HEK293T (cell line): ENCODE data around the gene MINDY1.

Experiments
- ARNT ChIP-seq: fragments of 450-650 bp; IDR thresholded peaks from 2 replicates; pipeline ENCODE4 v1.6.1; 2017; ENCODE audit warnings: mild to moderate bottlenecking
- BHLHE40 ChIP-seq: fragments of 450-650 bp; IDR thresholded peaks from 2 replicates; pipeline ENCODE4 v1.6.1; 2016; ENCODE audit warnings: mild to moderate bottlenecking, moderate library complexity, borderline replicate concordance
- CTBP1 ChIP-seq: fragments of 450-650 bp; IDR thresholded peaks from 2 replicates; pipeline ENCODE4 v1.6.1; 2016; ENCODE audit warnings: borderline replicate concordance
- ELF4 ChIP-seq: fragments of 450-650 bp; IDR thresholded peaks from 2 replicates; pipeline ENCODE4 v1.6.1; 2017; ENCODE audit warnings: antibody characterized with exemption
- FOXK2 ChIP-seq: fragments of 450-650 bp; IDR thresholded peaks from 2 replicates; pipeline ENCODE4 v1.6.1; 2016; ENCODE audit warnings: mild to moderate bottlenecking
- FOXM1 ChIP-seq: fragments of 450-650 bp; IDR thresholded peaks from 2 replicates; pipeline ENCODE4 v1.6.1; 2017; ENCODE audit warnings: mild to moderate bottlenecking, borderline replicate concordance
- HDGF ChIP-seq: fragments of 450-650 bp; IDR thresholded peaks from 2 replicates; pipeline ENCODE4 v1.6.1; 2017; ENCODE audit warnings: antibody characterized with exemption, borderline replicate concordance
- LEF1 ChIP-seq: fragments of 450-650 bp; IDR thresholded peaks from 2 replicates; pipeline ENCODE4 v1.6.1; 2017; ENCODE audit warnings: mild to moderate bottlenecking, borderline replicate concordance
- PKNOX1 ChIP-seq: fragments of 450-650 bp; IDR thresholded peaks from 2 replicates; pipeline ENCODE4 v1.6.1; 2016
- SP1 ChIP-seq: fragments of 450-650 bp; IDR thresholded peaks from 2 replicates; pipeline ENCODE4 v1.6.1; 2017
- SUZ12 ChIP-seq: fragments of 450-650 bp; IDR thresholded peaks from 2 replicates; pipeline ENCODE4 v1.6.1; 2016; ENCODE audit warnings: mild to moderate bottlenecking
- ZNF384 ChIP-seq: fragments of 450-650 bp; IDR thresholded peaks from 2 replicates; pipeline ENCODE4 v1.6.1; 2016

GRCh38 chr1:151013518-151013917 lies 6.8 kb upstream of the MINDY1 start:
- TF ChIP-seq HDGF (no peak), ELF4 (no peak), BHLHE40 (no peak), FOXM1 (no peak), CTBP1 (no peak), FOXK2 (no peak), SP1 (no peak), ZNF384 (no peak), ARNT (no peak), PKNOX1 (no peak), LEF1 (no peak), SUZ12 (no peak)
